HG03097 (cell line): ENCODE data around the gene STRN.
"Not testable (repeated sequence)": the region's sequence is repeated elsewhere in the genome, so short reads cannot be mapped to it uniquely, and the experiment has no call there.

ENCODE experiments used
- ATAC-seq: cut with Tn5 transposase; IDR thresholded peaks from one replicate; pipeline ENCODE4 v1.9.1; 2021; ENCODE audit not compliant: unreplicated experiment, low FRiP score

Gene STRN

DNA sequence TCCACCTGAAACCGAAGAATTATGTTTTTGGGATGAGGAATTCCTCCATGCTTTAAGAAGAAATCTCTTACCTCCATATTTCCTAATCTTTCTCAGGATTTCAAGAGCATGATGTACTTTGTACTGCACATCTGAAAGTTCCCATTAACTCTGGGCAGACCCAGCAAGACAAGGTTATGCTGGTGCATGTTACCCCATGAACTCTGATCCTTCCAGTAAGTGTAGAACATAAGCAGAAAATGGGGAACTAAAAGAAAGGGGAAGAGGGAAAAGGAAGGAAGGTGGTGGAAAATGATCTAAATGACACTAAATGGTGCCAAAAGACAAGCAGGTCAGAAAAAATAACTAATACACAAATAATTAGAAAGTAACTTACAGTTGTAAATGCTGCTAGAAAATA lies 50.7 kb downstream of the STRN start:
- no peak for ATAC-seq

DNA sequence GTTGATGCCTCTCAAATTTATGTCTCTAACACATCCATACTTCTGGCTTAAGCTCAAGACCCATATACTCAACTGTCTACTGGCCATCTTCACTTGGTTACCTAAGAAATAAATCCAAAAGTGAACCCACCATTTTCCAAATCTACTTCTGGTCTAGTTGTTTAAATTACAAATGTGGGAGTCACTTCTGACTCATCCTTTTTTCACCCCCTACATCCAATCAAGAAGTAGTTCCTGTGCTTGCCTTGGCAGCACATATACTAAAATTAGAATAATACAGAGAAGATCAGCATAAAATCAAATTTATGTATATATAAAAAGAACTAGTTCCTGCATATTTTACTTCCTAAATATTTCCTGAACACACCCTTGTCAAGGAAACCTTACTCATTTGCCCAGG lies 53.6 kb downstream of the STRN start:
- no peak for ATAC-seq

DNA sequence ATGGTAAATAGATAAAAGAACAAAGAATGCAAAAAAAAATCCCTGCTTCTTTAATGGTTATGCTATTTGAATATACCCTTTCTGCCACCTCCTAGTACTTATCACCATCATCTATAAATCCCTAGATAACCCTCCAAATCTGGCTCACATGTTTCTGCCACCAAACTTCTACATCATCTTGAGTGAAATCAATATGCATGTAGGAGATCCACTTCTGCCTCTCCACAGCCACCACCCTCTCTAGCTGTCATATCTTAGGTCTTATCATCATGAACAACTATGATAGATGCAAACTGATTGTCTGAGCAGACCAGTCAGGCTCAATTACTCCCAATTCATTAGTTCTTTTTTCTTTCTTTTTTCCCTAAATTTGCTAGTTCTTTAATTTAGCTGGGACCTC lies 55.3 kb downstream of the STRN start:
- ATAC-seq = no peak

DNA sequence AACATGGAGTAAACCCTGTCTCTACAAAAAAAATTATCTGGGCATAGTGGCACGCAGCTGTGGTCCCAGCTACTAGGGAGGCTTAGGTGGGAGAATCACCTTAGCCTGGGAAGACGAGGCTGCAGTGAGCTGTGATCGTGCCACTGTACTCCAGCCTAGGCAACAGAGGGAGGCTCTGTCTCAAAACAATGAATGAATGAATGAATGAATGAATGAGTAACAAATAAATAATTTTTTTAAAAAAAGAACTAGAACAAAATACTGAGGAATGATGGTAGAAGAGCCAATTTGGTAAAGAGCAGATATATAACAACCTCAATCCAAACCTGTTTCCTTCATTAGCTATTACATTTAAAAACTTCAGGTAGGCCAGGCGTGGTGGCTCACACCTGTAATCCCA lies 60.1 kb downstream of the STRN start:
- no peak for ATAC-seq

DNA sequence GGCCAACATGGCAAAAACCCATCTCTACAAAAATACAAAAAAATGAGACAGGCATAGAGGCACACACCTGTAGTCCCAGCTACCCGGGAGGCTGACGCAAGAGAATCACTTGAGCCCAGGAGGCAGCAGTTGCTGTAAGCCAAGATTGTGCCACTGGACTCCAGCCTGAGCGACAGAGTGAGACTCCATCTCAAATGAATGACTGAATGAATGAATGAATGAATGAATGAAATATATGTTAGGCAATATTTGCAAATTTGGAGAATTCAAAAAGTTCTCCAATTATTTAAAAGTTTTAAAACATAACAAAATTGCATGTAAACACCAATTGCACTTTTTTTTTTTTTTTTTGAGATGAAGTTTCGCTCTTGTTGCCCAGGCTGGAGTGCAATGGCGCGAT lies 61.7 kb downstream of the STRN start:
- ATAC-seq = no peak

DNA sequence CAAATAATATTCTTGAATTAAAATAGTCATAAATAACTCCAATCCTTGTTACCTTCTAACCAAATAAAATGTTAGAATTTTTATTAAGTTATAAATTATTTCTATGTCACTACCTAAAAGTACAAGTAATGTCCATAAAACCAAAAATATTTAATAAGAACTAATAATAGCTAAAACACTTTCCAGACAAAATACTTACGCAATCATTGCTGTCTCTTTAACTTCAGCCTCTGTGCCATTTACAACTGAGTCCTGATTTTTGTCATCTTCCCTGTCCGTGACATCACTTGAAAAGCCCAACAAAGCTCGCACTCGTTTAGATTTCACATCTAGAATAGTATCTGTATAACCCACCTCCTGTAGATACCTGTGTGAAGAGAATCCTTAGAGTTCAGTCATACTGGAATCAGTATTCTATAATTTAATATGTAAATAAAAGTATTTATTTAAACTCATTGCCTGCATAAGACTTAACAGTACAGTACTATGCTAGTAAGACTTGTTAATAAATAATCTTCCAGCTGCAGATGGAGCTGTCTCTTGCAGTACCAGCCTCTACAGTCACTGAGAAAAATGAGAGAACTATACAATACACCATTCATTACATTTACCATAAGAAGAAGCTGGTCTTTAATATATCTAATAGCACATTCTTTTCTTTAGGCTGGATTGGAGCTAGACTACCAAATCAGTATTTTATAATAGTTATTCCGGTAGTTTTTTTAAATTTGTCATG lies 63.8 kb downstream of the STRN start:
- ATAC-seq = no peak

DNA sequence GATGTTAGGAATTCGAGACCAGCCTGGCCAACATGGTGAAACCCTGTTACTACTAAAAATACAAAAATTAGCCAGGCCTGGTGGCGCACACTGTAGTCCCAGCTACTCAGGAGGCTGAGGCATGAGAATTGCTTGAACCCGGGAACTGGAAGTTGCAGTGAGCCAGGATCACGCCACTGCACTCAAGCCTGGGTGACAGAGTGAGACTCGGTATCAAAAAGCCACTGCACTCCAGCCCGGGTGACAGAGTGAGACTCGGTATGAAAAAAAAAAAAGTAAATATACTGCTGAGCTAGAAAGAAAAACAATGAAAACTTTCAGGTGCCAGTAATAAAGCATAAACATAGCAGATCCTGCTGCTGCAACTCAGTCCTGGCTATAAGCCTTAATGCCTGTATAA lies 73.5 kb downstream of the STRN start:
- ATAC-seq = no peak

DNA sequence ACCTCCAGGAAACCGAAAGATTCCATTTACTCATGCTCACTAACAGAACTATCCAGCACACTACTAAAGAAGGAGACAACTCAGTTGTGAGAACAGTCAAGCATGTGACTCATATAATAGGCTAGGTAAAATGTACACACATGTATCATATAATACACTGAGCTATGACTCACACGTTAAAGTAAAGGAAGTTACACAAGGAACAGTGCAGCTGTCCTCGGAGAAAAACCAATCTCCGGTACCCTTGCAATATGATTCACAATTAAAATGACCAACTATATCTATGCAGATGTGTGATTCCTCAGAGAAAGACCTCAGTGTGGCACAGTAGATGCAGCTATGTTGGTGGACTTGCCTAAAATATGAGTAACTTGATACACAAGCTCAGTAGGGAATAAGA lies 76.5 kb downstream of the STRN start:
- no peak for ATAC-seq

DNA sequence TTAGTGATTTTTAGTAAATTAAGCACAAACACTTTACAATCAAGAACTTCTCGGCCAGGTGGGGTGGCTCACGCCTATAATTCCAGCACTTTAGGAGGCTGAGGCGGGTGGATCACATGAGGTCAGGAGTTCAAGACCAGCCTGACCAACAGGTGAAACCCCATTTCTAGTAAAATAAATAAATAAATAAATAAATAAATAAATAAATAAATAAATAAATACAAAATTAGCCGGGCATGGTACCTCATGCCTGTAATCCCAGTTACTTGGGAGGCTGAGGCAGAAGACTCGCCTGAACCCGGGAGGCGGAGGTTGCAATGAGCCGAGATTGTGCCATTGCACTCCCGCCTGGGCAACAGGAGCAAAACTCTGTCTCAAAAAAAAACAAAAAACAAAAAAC lies 79.2 kb downstream of the STRN start:
- not testable (repeated sequence) for ATAC-seq

DNA sequence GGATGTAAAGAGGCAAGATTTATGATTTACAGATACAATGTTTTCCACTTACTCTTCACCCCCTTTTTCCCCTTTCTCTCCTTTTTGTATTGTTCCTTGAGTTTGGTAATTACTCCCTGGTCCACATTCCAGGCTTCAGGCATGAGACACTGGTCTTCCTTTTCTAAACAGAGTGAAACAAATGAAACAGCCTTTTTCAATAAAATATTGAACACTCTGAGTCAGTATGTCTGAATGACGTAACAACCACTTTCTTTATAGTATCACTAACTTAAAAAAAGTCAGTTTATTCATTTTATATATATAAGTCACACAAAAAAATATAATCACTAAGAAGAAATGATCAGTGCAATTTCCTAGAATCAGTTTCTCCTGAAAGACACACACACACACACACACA lies 79.7 kb downstream of the STRN start:
- ATAC-seq = no peak

DNA sequence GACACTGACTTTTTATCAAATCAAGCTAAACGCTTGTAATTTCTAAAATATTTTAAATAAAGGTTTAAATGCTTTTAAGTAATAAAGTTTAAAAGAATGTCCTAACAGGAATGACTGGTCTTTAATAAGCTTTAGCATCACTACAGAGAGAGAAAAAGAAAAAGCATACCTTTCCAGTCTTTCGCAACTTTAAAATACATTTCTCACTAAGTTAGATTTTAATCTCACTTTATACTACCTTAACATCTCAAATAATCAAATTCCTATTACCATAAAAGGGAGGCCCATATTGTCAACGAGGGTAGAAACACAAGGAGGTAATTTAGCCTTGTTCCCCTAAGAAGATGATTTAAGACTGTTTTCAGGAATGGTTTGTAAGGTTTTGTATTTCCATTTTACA lies 80.7 kb downstream of the STRN start:
- no peak for ATAC-seq

DNA sequence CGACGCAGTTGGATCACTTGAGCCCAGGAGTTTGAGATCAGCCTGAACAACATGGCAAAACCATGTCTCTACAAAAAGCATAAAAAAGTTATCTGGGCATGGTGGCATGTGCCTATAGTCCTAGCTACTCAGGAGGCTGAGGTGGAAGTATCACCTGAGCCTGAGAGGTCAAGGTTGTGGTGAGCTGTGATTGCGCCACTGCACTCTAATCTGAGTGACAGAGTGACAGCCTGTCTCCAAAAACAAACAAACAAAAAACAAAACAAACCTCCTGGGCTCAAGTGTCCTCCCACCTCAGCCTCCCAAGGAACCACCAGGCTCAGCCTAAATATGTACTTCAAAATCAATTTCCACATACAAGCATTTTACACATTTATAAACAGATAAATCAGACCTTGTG lies 83.8 kb downstream of the STRN start:
- no peak for ATAC-seq

DNA sequence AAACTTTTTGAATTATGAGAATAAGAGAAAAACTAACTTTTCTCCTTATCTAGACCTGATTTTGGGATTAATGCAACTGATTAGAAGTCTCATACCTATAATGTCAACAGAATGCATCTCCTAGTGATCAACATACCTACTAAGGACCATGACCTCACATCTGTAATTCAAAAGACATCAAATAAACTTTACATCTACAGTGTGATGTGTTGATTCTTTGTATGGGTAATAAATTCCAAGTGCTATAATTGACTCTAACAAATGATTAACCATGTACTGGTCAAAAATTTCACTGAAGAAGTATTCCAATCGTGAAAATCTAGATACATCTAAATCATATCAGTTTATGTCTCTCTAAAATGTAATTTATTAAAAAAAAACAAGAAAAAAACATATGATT lies 84.5 kb downstream of the STRN start:
- no peak for ATAC-seq

DNA sequence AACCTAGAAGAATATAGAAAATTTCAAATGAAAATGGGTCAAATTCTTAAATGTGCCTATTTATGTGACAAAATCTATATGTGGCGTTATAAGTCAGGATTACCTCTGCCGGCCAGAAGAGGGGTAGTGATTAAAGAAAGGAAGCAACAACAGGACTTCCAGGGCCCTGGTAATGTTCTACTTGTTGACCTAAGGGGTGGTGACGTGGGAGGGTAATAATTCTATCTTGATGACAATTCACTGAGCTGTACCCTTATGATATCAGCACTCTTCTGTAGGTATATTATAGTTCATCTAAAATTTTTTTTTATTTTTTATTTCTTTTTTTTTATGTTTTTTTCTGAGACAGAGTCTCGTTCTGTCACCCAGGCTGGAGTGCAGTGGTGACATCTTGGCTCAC lies 87.9 kb downstream of the STRN start:
- no peak for ATAC-seq

DNA sequence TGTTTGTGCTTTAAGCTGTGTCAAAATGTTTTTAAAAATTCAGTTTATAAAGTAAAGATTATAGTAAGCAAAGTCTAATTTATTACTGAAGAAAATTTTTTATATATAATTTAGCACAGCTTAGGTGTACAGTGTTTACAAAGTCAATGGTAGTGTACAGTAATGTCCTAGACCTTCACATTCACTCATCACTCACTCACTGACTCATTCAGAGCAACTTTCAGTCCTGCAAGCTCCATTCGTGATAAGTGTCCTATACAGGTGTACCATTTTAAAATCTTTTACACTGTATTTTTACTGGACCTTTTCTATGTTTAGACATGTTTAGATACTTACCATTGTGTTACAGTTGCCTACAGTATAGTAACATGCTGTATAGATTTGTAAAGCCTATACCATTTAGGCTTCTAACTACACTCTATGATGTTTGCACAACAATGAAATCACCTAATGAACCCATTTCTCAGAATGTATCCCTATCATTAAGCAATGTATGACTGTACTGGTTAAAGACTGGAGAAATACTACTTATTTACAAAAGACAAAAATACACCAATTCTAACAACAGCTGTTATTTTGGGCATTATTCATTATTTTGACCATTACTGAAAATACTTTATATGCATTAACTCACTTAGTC lies 95.1 kb downstream of the STRN start:
- no peak for ATAC-seq

DNA sequence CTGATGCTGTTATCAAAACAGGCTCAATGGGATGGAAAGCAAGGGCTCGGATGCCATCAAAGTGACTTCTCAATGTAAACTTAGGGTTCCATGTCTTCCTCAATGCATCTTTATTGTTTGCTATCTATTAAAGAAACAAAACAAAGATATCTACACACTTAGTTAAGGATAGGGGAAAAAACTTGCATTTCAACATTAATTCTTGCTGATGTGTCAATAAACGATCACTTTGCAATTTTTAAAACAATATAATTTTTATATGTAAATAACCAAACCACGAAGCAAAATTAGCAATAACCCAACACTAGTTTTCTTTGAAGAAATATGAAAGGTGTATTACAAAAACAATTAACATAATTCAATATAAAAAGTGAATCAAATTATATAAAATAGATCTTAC lies 96.7 kb downstream of the STRN start:
- no peak for ATAC-seq

DNA sequence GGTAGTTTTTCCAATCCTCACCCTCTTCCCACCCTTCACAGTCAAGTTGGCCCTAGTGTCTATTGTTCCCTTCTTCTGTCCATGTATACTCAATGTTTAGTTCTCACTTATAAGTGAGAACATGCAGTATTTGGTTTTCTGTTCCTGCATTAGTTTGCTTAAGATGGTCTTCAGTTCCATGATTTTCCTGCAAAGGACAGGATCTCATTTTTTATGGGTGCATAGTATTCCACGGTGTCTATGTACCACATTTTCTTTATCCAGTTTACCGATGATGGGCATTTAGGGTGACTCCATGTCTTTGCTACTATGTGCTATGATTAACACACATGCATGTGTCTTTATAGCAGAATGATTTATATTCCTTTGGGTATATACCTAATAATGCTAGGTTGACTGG lies 104.4 kb downstream of the STRN start:
- no peak for ATAC-seq

DNA sequence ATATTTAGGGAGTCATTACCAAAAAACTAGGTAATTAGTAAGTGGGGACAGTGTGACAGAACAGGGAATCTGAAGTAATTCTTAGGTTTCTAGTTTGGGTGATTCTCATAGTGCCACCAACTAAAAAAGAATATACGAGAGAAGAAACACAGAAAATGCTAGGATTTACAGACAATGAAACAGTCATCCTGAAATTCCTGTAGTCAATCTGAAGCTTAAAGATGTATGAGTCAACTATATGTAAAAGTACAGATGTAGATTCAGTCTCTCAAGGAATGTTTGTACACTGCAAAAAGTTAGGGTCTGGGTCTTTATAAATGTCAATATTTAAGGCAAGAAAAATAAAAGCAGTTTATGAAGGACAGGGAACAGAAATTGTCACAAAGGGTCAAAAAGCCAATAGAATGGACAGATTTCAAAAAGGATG lies 107.0 kb downstream of the STRN start:
- no peak for ATAC-seq

DNA sequence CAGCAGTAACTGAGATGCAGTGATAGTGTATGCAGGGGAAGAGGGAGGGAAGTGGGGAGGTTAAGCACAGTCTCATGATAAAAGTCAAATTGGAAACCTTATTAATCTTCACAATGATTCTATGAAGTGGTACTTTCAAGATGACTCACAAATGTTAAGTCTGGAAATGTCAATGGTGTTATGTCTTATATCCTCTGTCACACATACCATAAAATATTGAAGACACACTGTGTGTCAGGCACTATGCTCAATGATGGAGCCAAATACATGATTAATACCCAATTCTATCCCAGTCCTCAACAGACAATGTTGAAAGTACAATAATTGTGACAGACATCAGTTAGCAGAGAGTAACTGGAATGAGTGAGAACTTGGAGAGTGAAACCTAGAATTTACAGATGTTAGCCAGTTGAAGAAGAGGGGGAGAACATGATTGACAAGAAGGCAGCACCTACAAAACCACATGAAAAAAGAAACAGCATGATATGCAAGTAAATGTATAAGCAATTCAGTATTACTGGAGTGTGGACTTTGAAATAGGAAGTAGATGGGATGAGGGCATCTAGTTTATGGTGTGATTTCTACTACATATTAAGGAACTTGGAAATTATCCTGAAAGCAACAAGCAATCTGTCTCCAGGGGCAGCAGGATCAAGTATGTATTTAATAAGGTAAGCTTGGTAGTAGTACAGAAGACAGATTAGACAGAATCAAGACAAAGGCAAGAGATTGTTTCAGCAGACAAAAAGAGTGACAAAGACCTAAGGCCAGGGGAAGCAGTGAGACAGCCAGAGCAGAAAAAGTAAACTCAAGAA lies 107.6 kb downstream of the STRN start:
- ATAC-seq = peak; percentile 69

DNA sequence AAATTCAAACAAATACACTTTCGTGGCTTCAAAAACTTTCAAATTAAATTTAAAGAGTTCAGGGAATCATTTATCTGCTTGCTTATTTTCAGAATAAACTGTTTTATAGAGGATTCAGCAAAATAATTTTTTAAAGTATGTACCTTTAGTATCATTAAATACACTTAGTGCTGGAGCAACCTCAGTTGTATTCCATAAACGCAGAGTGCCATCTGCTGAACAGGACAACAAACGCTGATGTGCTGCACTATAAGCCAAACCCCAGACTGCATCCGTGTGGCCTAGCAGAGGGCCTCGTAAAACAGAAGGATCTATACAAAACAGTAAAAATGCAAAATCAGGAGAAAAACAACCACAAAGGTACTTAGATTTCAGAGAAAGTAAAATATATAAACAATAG lies 108.6 kb downstream of the STRN start:
- ATAC-seq = no peak

DNA sequence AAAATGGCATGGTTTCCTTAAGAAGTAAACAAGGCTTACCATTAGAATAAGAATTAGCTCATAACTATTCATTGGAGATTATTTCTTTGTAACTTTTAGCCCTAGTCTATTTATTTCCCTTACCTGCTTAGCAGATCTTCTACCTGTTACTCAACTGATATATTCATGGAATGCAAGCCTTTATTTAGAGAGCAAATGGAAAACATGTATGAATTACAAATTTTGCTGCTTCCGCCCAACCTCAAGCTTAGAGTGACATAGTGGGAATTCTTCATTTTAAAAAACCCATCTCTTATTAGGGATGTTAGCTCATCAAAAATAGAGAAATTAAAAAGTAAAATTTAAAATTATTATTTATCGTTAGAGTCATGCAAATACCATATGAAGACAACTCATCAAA lies 110.9 kb downstream of the STRN start:
- ATAC-seq = no peak

DNA sequence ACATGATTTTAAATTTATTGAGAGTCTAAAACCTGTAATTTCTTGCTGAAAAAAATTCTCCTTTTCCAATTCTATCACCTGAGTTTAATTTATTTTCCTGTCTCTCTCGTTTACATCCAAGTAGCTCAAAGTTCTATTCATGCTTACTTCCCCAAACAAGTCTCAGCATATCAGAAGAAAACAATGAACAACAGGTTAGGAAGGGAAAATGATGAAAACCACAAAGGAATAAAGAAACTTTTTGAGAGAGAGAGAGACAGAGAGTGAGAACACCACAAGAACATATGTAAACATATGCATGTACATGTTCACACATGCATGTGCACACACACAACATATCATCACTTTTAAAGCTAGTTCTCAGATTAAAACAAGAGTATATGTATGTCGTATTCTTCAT lies 112.1 kb downstream of the STRN start:
- no peak for ATAC-seq
